WTC11 (cell line): ENCODE results near the gene NSUN4.

Source experiments
- CBFB ChIP-seq: sonication (generic); formaldehyde crosslinking; IDR thresholded peaks from 2 replicates; pipeline ENCODE4 v1.8.1; 2022; ENCODE audit warnings: mild to moderate bottlenecking, low read depth, missing genetic modification reagents
- ETV6 ChIP-seq: sonication (generic); formaldehyde crosslinking; IDR thresholded peaks from 2 replicates; pipeline ENCODE4 v1.8.1; 2022; ENCODE audit warnings: mild to moderate bottlenecking, missing genetic modification reagents
- FOXK1 ChIP-seq: sonication (generic); formaldehyde crosslinking; IDR thresholded peaks from 2 replicates; pipeline ENCODE4 v1.8.0; 2022; ENCODE audit warnings: mild to moderate bottlenecking, moderate library complexity, missing genetic modification reagents
- FOXP4 ChIP-seq: sonication (generic); formaldehyde crosslinking; IDR thresholded peaks from 2 replicates; pipeline ENCODE4 v1.8.0; 2022; ENCODE audit warnings: mild to moderate bottlenecking, missing genetic modification reagents
- NR2C2 ChIP-seq: sonication (generic); formaldehyde crosslinking; IDR thresholded peaks from 2 replicates; pipeline ENCODE4 v1.8.0; 2022; ENCODE audit warnings: mild to moderate bottlenecking, missing genetic modification reagents
- TP53 ChIP-seq: sonication (generic); formaldehyde crosslinking; IDR thresholded peaks from 2 replicates; pipeline ENCODE4 v1.8.1; 2023; ENCODE audit warnings: mild to moderate bottlenecking, missing genetic modification reagents
- ZNF232 ChIP-seq: sonication (generic); formaldehyde crosslinking; IDR thresholded peaks from 2 replicates; pipeline ENCODE4 v1.8.0; 2022; ENCODE audit warnings: mild to moderate bottlenecking, missing genetic modification reagents
- TF ChIP-seq, protein P1 (sequence below): fragments of 200-600 bp; IDR thresholded peaks from 2 replicates; pipeline ENCODE4 v1.8.0; 2022; ENCODE audit warnings: antibody characterized with exemption
- TF ChIP-seq, protein P2 (sequence below): fragments of 250-450 bp; sonication (Bioruptor Pico); IDR thresholded peaks from 2 replicates; pipeline ENCODE4 v1.8.0; 2021; ENCODE audit warnings: mild to moderate bottlenecking
- TF ChIP-seq, protein P3 (sequence below): sonication (generic); formaldehyde crosslinking; IDR thresholded peaks from 2 replicates; pipeline ENCODE4 v1.8.0; 2022; ENCODE audit warnings: mild to moderate bottlenecking, missing genetic modification reagents
- TF ChIP-seq, protein P4 (sequence below): sonication (generic); formaldehyde crosslinking; IDR thresholded peaks from 2 replicates; pipeline ENCODE4 v1.8.1; 2022; ENCODE audit warnings: mild to moderate bottlenecking, missing genetic modification reagents, moderate library complexity, borderline replicate concordance

- TF ChIP-seq, protein P1, sequence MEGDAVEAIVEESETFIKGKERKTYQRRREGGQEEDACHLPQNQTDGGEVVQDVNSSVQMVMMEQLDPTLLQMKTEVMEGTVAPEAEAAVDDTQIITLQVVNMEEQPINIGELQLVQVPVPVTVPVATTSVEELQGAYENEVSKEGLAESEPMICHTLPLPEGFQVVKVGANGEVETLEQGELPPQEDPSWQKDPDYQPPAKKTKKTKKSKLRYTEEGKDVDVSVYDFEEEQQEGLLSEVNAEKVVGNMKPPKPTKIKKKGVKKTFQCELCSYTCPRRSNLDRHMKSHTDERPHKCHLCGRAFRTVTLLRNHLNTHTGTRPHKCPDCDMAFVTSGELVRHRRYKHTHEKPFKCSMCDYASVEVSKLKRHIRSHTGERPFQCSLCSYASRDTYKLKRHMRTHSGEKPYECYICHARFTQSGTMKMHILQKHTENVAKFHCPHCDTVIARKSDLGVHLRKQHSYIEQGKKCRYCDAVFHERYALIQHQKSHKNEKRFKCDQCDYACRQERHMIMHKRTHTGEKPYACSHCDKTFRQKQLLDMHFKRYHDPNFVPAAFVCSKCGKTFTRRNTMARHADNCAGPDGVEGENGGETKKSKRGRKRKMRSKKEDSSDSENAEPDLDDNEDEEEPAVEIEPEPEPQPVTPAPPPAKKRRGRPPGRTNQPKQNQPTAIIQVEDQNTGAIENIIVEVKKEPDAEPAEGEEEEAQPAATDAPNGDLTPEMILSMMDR: no peak
- TF ChIP-seq NR2C2 (CRISPR knock-in tag): no peak
- no peak for TF ChIP-seq CBFB (CRISPR knock-in tag)
- TF ChIP-seq ZNF232 (CRISPR knock-in tag): no peak
- TF ChIP-seq, protein P2, sequence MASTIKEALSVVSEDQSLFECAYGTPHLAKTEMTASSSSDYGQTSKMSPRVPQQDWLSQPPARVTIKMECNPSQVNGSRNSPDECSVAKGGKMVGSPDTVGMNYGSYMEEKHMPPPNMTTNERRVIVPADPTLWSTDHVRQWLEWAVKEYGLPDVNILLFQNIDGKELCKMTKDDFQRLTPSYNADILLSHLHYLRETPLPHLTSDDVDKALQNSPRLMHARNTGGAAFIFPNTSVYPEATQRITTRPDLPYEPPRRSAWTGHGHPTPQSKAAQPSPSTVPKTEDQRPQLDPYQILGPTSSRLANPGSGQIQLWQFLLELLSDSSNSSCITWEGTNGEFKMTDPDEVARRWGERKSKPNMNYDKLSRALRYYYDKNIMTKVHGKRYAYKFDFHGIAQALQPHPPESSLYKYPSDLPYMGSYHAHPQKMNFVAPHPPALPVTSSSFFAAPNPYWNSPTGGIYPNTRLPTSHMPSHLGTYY (CRISPR knock-in tag): no peak
- no peak for TF ChIP-seq TP53 (CRISPR knock-in tag)
- TF ChIP-seq, protein P3, sequence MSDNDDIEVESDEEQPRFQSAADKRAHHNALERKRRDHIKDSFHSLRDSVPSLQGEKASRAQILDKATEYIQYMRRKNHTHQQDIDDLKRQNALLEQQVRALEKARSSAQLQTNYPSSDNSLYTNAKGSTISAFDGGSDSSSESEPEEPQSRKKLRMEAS: no peak
- TF ChIP-seq ETV6: no peak
- no peak for TF ChIP-seq FOXP4
- no peak for TF ChIP-seq FOXK1 (CRISPR knock-in tag)
- TF ChIP-seq, protein P4, sequence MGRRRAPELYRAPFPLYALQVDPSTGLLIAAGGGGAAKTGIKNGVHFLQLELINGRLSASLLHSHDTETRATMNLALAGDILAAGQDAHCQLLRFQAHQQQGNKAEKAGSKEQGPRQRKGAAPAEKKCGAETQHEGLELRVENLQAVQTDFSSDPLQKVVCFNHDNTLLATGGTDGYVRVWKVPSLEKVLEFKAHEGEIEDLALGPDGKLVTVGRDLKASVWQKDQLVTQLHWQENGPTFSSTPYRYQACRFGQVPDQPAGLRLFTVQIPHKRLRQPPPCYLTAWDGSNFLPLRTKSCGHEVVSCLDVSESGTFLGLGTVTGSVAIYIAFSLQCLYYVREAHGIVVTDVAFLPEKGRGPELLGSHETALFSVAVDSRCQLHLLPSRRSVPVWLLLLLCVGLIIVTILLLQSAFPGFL (CRISPR knock-in tag): no peak
Observed at GRCh38 chr1:46317323-46317722, 23.3 kb upstream of the NSUN4 start.
